Measurements from ENCODE around the gene PGAM5. TPM values are rescaled to one million over a fixed set of nuclear protein-coding genes. Genes with fewer than 3 reads are reported as not detected.

Gene PGAM5
- total and polyA plus RNA-seq, 2 of the 4 experiments (the other 2 are of a cell fraction) = 25.2 to 37.8 TPM

GRCh38 chr12:132673288-132674179 is 37.1 kb upstream of the PGAM5 start:
- DNase-seq (no peak), ATAC-seq (ENCODE audit: low read depth) (no peak)
- no TSS peak for BruUV-seq (replicated peaks)
- Histone ChIP-seq H4K91ac (ENCODE audit: insufficient read depth, low read depth, low read length) (no peak overlapping the region), H2AK5ac (ENCODE audit: low read depth, low read length) (no peak overlapping the region), H3K27me3 (ENCODE audit: control insufficient read depth, insufficient read depth, low read length) (no peaks in the 10 kb centered on the region), H3K4me2 (ENCODE audit: low read depth, low read length) (no peak overlapping the region), H2AFZ (replicated peaks; ENCODE audit: low read length, poor library complexity) (no peak overlapping the region), H3K9me1 (ENCODE audit: insufficient read depth, low read length) (peaks cover 6% of the 10 kb centered on the region; the same call in 1 of the 2 replicates), H3K4me1 (ENCODE audit: control insufficient read depth, insufficient read depth, low read length) (no peaks in the 10 kb centered on the region), H3K23ac (ENCODE audit: low read depth, low read length) (no peak overlapping the region), H2BK15ac (ENCODE audit: low read depth, low read length) (no peak overlapping the region), H2BK20ac (ENCODE audit: low read depth, low read length) (no peak overlapping the region), H3K79me1 (ENCODE audit: low read depth in 1 of 2, low read length in 2 of 2) (no peaks in the 10 kb centered on the region; a peak in 1 of 4 replicates), H3K4me3 (ENCODE audit: insufficient read depth, low read depth, low read length) (no peak overlapping the region), H2AK9ac (replicated peaks; ENCODE audit: low read depth, low read length, poor library complexity) (peak overlapping the region; percentile 65), H3K9me3 (ENCODE audit: control insufficient read depth, insufficient read depth, low read length) (no peaks in the 10 kb centered on the region), H4K8ac (ENCODE audit: low read depth in 2 of 2, low read length in 2 of 2) (no peak overlapping the region), H3K14ac (replicated peaks; ENCODE audit: low read depth, low read length) (no peak overlapping the region), H4K20me1 (ENCODE audit: insufficient read depth, low read length) (no peaks in the 10 kb centered on the region; the same call in 1 of the 2 replicates), H3K4ac (ENCODE audit: low read depth, low read length) (no peak overlapping the region), H3K36me3 (ENCODE audit: control insufficient read depth, insufficient read depth, low read length) (peaks cover 41% of the 10 kb centered on the region), H3K27ac (ENCODE audit: insufficient read depth, low read length) (no peak overlapping the region), H4K5ac (ENCODE audit: low read depth, low read length) (no peak overlapping the region), H3K56ac (ENCODE audit: extremely low read depth, insufficient read depth, low read length) (no peak overlapping the region), H3K9ac (ENCODE audit: low read depth, low read length) (no peak overlapping the region), H2BK5ac (ENCODE audit: low read depth, low read length, poor library complexity, severe bottlenecking) (no peak overlapping the region), H3K18ac (ENCODE audit: low read depth, low read length) (no peak overlapping the region), H2BK120ac (ENCODE audit: low read depth, low read length) (no peak overlapping the region)
- in situ Hi-C loops (cut with MboI; ENCODE audit: low sequenced_read_pairs) = no loop called here
- TF ChIP-seq USF2 (IDR thresholded peaks at IDR 0.05; ENCODE audit: low read depth, low read length) (no peak), SMC3 (IDR thresholded peaks at IDR 0.05; ENCODE audit: low read depth, low read length) (no peak), BHLHE40 (IDR thresholded peaks at IDR 0.05; ENCODE audit: low read depth, low read length) (no peak), ELK1 (IDR thresholded peaks at IDR 0.05; ENCODE audit: borderline replicate concordance, low read depth, low read length) (no peak), CEBPB (IDR thresholded peaks at IDR 0.05; ENCODE audit: low read depth, low read length) (no peak), MAFK (IDR thresholded peaks at IDR 0.05; ENCODE audit: low read depth, low read length) (no peak), NFE2L2 (IDR thresholded peaks at IDR 0.05; ENCODE audit: low read depth, low read length) (no peak), MXI1 (IDR thresholded peaks at IDR 0.05; ENCODE audit: borderline replicate concordance, low read depth, low read length) (no peak), RAD21 (IDR thresholded peaks at IDR 0.05; ENCODE audit: low read length) (no peak), POLR2A (IDR thresholded peaks at IDR 0.05; ENCODE audit: low read depth, low read length) (no peak), RCOR1 (IDR thresholded peaks at IDR 0.05; ENCODE audit: insufficient replicate concordance, low read length) (no peak), CTCF (conservative IDR thresholded peaks at IDR 0.05; ENCODE audit: low read depth, low read length) (no peak)
- POLR2A ChIA-PET (ENCODE audit: unreplicated experiment) = no interaction called here
- intact Hi-C loops (cut with micrococcal nuclease) = no loop called here
- dilution Hi-C loops (cut with HindIII; ENCODE audit: low sequenced_read_pairs, unreplicated experiment) = no loop called here
- CTCF ChIA-PET = no interaction called here
- WGBS, 2 experiments (ENCODE audit: extremely low coverage in 2 of 2, insufficient read length in 1 of 2) = 97% methylated on average over 12 of the region's 27 CpGs; no CpG with 5 or more reads in 1 of the 2 experiments
